CD14-positive monocyte (primary cell): ENCODE measurements around the gene SH2D7. TPM values are rescaled to one million over a fixed set of nuclear protein-coding genes. Genes with fewer than 3 reads are reported as not detected.

ENCODE experiments used
- DNase-seq, 3 donors: peaks; one replicate each; pipeline ENCODE4 v3.0.0-alpha.2; 2011 to 2022
- H2AFZ ChIP-seq: 2 replicates; pipeline ENCODE4 v1.6.0; 2012; ENCODE audit warnings: mild to moderate bottlenecking, low read depth, low read length, inconsistent platforms; ENCODE audit not compliant: insufficient read depth, poor library complexity, severe bottlenecking
- H3K27ac ChIP-seq, 2 donors: 1 replicate in 1 of 2; 2 replicates in 1 of 2; pipeline ENCODE4 v1.5.1; 2012 to 2013; ENCODE audit warnings: low read length in 2 of 2, control low read depth in 1 of 2, inconsistent platforms in 1 of 2, low read depth in 1 of 2, mild to moderate bottlenecking in 1 of 2
- H3K27me3 ChIP-seq, 2 donors: one replicate each; pipeline versions ENCODE4 v1.6.0 to v1.6.1; 2011 to 2013; ENCODE audit warnings: low read length in 2 of 2; ENCODE audit not compliant: control insufficient read depth in 2 of 2, insufficient read depth in 2 of 2
- H3K36me3 ChIP-seq, 2 donors: replicated peaks in 1 of 2; 1 replicate in 1 of 2; 2 replicates in 1 of 2; pipeline versions ENCODE4 v1.5.1 to v1.6.1; 2012 to 2013; ENCODE audit warnings: low read length in 2 of 2, control low read depth in 1 of 2, inconsistent platforms in 1 of 2, mild to moderate bottlenecking in 1 of 2; ENCODE audit not compliant: insufficient read depth in 2 of 2, control insufficient read depth in 1 of 2
- H3K4me1 ChIP-seq, 2 donors: 1 replicate in 1 of 2; 2 replicates in 1 of 2; pipeline versions ENCODE4 v1.5.1 to v1.6.1; 2012 to 2013; ENCODE audit warnings: low read length in 2 of 2, control low read depth in 1 of 2, inconsistent platforms in 1 of 2, mild to moderate bottlenecking in 1 of 2, moderate library complexity in 1 of 2; ENCODE audit not compliant: insufficient read depth in 2 of 2, control insufficient read depth in 1 of 2
- H3K4me2 ChIP-seq: replicated peaks from 2 replicates; pipeline ENCODE3; 2012; ENCODE audit warnings: low read length, moderate library complexity, mild to moderate bottlenecking; ENCODE audit not compliant: poor library complexity, severe bottlenecking; ENCODE audit errors: extremely low read depth
- H3K4me3 ChIP-seq, 3 experiments: fragments of 200-600 bp in 1 of 3; sonication (generic) in 1 of 3; replicated peaks in 1 of 3; 1 replicate in 2 of 3; 2 replicates in 1 of 3; pipeline ENCODE4 v1.5.1; 2011 to 2013; ENCODE audit warnings: low read length in 3 of 3, mild to moderate bottlenecking in 3 of 3, control low read depth in 2 of 3, low read depth in 2 of 3, inconsistent platforms in 1 of 3, moderate library complexity in 1 of 3
- H3K79me2 ChIP-seq: 2 replicates; pipeline ENCODE4 v1.6.0; 2012; ENCODE audit warnings: mild to moderate bottlenecking, control low read depth, inconsistent platforms, low read length, moderate library complexity; ENCODE audit not compliant: insufficient read depth
- H3K9ac ChIP-seq: 2 replicates; pipeline ENCODE4 v1.6.0; 2017; ENCODE audit warnings: low read length, mild to moderate bottlenecking; ENCODE audit not compliant: insufficient read depth, poor library complexity, severe bottlenecking
- H3K9me3 ChIP-seq, 2 donors: replicated peaks in 1 of 2; 1 replicate in 1 of 2; 2 replicates in 1 of 2; pipeline versions ENCODE4 v1.5.1 to v1.6.1; 2012 to 2013; ENCODE audit warnings: low read length in 2 of 2, control low read depth in 1 of 2; ENCODE audit not compliant: control insufficient read depth in 1 of 2, insufficient read depth in 1 of 2
- H4K20me1 ChIP-seq: 2 replicates; pipeline ENCODE4 v1.6.0; 2012; ENCODE audit warnings: mild to moderate bottlenecking, low read length, control low read depth, moderate library complexity; ENCODE audit not compliant: insufficient read depth
- H3K27ac Mint-ChIP-seq, 7 donors: one replicate each; pipeline ENCODE4 v1.8.0; 2020; ENCODE audit warnings: mild to moderate bottlenecking in 7 of 7, mixed read lengths in 7 of 7, moderate library complexity in 6 of 7, inconsistent platforms in 2 of 7
- H3K27me3 Mint-ChIP-seq, 3 donors: one replicate each; pipeline ENCODE4 v1.8.0; 2021 to 2022; ENCODE audit warnings: low read depth in 3 of 3, mild to moderate bottlenecking in 3 of 3, mixed read lengths in 3 of 3, moderate library complexity in 3 of 3, inconsistent platforms in 1 of 3
- H3K36me3 Mint-ChIP-seq, 2 donors: one replicate each; pipeline ENCODE4 v1.8.0; 2020; ENCODE audit warnings: mixed read lengths in 2 of 2, inconsistent platforms in 1 of 2, mild to moderate bottlenecking in 1 of 2
- H3K4me1 Mint-ChIP-seq: one replicate; pipeline ENCODE4 v1.8.0; 2020; ENCODE audit warnings: mild to moderate bottlenecking, mixed read lengths
- H3K4me3 Mint-ChIP-seq, 2 donors: one replicate each; pipeline ENCODE4 v1.8.0; 2020; ENCODE audit warnings: mild to moderate bottlenecking in 2 of 2, mixed read lengths in 2 of 2, moderate library complexity in 1 of 2
- H3K9me3 Mint-ChIP-seq, 7 donors: one replicate each; pipeline ENCODE4 v1.8.0; 2020 to 2022; ENCODE audit warnings: mixed read lengths in 7 of 7, mild to moderate bottlenecking in 6 of 7, moderate library complexity in 6 of 7, inconsistent platforms in 2 of 7
- CTCF ChIP-seq: fragments of 200-600 bp; IDR thresholded peaks from one replicate; pipeline ENCODE4 v1.8.0; 2022; ENCODE audit warnings: antibody characterized with exemption, mild to moderate bottlenecking
- WGBS: methylation state at CpG from one replicate; pipeline ENCODE4 v1.1.5; 2013; ENCODE audit warnings: missing lambda C conversion rate; ENCODE audit not compliant: insufficient coverage; 5-methylcytosine and 5-hydroxymethylcytosine counted together
- intact Hi-C, 2 donors: fragments of 100-400 bp; cut with micrococcal nuclease; formaldehyde crosslinking; loops; one replicate each; pipeline versions ENCODE4 v1.15.0 to v1.15.1; 2023
- polyA plus RNA-seq, 3 donors: library from polyadenylated mRNA; depleted of rRNA in 1 of 3; unstranded in 2 of 3; stranded (reverse) in 1 of 3; fragments of 300-500 nt in 2 of 3; fragments of >200 nt in 1 of 3; fragmentation: Illumina TruSeq in 2 of 3; gene quantifications; 1 replicate in 2 of 3; 2 replicates in 1 of 3; pipeline ENCODE4 v1.2.3, GENCODE V29; 2012 to 2021

The SH2D7 gene
- polyA plus RNA-seq, 3 donors, result not detected

GRCh38 chr15:78102741-78103140 is 10.4 kb downstream of the SH2D7 start:
- Mint-ChIP-seq H3K27ac (peak overlapping the region in 1 of 7 donors; percentile 60), H3K9me3 (peaks cover 0 to 2% (median 0%) of the 10 kb centered on the region in 7 donors), H3K27me3 (peaks cover 0 to 3% (median 0%) of the 10 kb centered on the region in 3 donors), H3K4me1 (peaks cover 20% of the 10 kb centered on the region), H3K4me3 (no peak overlapping the region), H3K36me3 (no peaks in the 10 kb centered on the region)
- Histone ChIP-seq H3K9me3 (no peaks in the 10 kb centered on the region), H4K20me1 (no peaks in the 10 kb centered on the region), H3K4me3 (no peak overlapping the region), H3K79me2 (no peaks in the 10 kb centered on the region), H3K4me1 (peaks cover 11 to 14% of the 10 kb centered on the region in 2 donors), H3K9ac (no peak overlapping the region), H2AFZ (no peak overlapping the region), H3K27ac (no peak overlapping the region), H3K27me3 (no peaks in the 10 kb centered on the region), H3K4me2 (no peak overlapping the region), H3K36me3 (no peaks in the 10 kb centered on the region)
- 98% methylated on average over 5 of the region's 6 CpGs for WGBS
- no peak for DNase-seq
- intact Hi-C loops, result no loop called here
- no peak for TF ChIP-seq CTCF

DNA sequence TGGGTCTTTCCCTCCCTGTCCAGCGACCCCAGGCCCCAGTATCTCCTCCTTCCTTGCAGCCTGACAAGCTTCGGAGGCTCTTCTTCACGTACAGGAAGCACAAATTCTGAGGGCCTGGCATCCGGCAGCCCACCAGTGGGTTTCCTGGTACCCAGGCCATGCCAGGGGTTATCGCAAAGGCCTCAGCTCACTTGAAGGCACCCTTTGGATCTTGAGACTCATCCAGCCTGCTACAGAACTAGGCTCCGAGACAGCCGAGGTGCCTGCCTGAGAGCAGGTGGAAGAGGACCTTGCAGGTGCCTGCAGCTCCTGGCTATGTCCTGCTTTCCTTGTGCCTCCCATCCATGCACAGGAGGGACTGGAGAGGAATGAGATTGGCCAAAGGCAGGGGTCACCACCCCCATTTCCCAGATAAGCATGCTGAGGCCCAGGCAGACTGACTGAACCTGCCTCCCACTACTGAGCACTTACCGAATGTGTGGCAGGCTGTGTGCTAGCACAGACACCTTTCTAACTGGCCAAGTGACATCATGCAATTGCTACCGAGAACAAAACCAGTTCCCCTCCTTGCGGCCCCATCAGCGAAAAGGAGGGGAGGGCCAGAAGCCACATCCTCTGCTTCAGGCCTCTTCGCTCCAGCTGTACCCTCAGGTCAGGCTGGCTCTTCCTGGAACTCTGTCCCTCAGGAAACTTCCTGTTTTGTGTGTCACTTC is 11.2 kb downstream of the SH2D7 start:
- WGBS, result 44% methylated on average over 11 of the region's 12 CpGs
- H3K4me1 ChIP-seq, result peaks cover 11 to 14% of the 10 kb centered on the region in 2 donors
- Mint-ChIP-seq H3K36me3 (no peaks in the 10 kb centered on the region), H3K27me3 (peaks cover 0 to 3% (median 0%) of the 10 kb centered on the region in 3 donors), H3K9me3 (peaks cover 0 to 2% (median 0%) of the 10 kb centered on the region in 7 donors), H3K4me3 (no peak overlapping the region), H3K4me1 (peaks cover 20% of the 10 kb centered on the region), H3K27ac (peak overlapping the region in 4 of 7 donors; percentile 5 to 83 (median 52))
- H3K9me3 ChIP-seq, result no peaks in the 10 kb centered on the region
- intact Hi-C loops, result loop anchor here in 1 of 2 donors (1.0 kb wide), 1 partner anchor 101 kb away; no protein-coding TSS in a partner anchor
- DNase-seq, result peak in 1 of 3 donors; percentile 41
- no peak overlapping the region for H3K4me3 ChIP-seq
- no peak overlapping the region for H2AFZ ChIP-seq
- no peaks in the 10 kb centered on the region for H3K36me3 ChIP-seq
- no peak for TF ChIP-seq CTCF
- H3K9ac ChIP-seq, result peak overlapping the region; percentile 20
- no peaks in the 10 kb centered on the region for H3K79me2 ChIP-seq
- H3K4me2 ChIP-seq, result no peak overlapping the region
- no peaks in the 10 kb centered on the region for H3K27me3 ChIP-seq
- H4K20me1 ChIP-seq, result no peaks in the 10 kb centered on the region
- no peak overlapping the region for H3K27ac ChIP-seq
